Activated T-cell treated with anti-CD3 and anti-CD28 coated beads, Interleukin-2, amount 50 U/mL, for 24 hours (primary cell): ENCODE results near the gene TYMS.

Experiments used
- DNase-seq: peaks from one replicate; pipeline ENCODE4 v3.0.0-alpha.2; 2020
- H3K27ac Mint-ChIP-seq: 2 replicates; pipeline ENCODE4 v1.8.0; 2020; ENCODE audit warnings: mild to moderate bottlenecking, mixed read lengths
- H3K27me3 Mint-ChIP-seq: 2 replicates; pipeline ENCODE4 v1.8.0; 2020; ENCODE audit warnings: mixed read lengths
- H3K36me3 Mint-ChIP-seq: 2 replicates; pipeline ENCODE4 v1.8.0; 2020; ENCODE audit warnings: low read depth, mixed read lengths
- H3K4me1 Mint-ChIP-seq: 2 replicates; pipeline ENCODE4 v1.8.0; 2020; ENCODE audit warnings: low read depth, mixed read lengths
- H3K4me3 Mint-ChIP-seq: 2 replicates; pipeline ENCODE4 v1.8.0; 2020; ENCODE audit warnings: mild to moderate bottlenecking, moderate library complexity, mixed read lengths
- H3K9me3 Mint-ChIP-seq: 2 replicates; pipeline ENCODE4 v1.8.0; 2020; ENCODE audit warnings: mixed read lengths

TYMS gene

GRCh38 chr18:703213-703967 lies 45.9 kb downstream of the TYMS start:
- Mint-ChIP-seq H3K27ac (peak overlapping the region; percentile 83), H3K27me3 (no peaks in the 10 kb centered on the region), H3K4me3 (no peak overlapping the region)

GRCh38 chr18:706405-706804 lies 49.0 kb downstream of the TYMS start:
- Mint-ChIP-seq H3K9me3 (no peaks in the 10 kb centered on the region), H3K4me3 (no peak overlapping the region), H3K27me3 (no peaks in the 10 kb centered on the region), H3K4me1 (peaks cover 65% of the 10 kb centered on the region), H3K36me3 (peaks cover 78% of the 10 kb centered on the region), H3K27ac (no peak overlapping the region)
- no peak for DNase-seq

More at GRCh38 chr18:703213-703967, 45.9 kb downstream of the TYMS start:
- peaks cover 76% of the 10 kb centered on the region for H3K36me3 Mint-ChIP-seq
- H3K4me1 Mint-ChIP-seq: peaks cover 38% of the 10 kb centered on the region
- DNase-seq: no peak
- no peaks in the 10 kb centered on the region for H3K9me3 Mint-ChIP-seq

- Mint-ChIP-seq H3K9me3 (no peaks in the 10 kb centered on the region), H3K27me3 (no peaks in the 10 kb centered on the region), H3K27ac (no peak overlapping the region), H3K4me1 (peaks cover 64% of the 10 kb centered on the region), H3K36me3 (peaks cover 78% of the 10 kb centered on the region), H3K4me3 (no peak overlapping the region)
- no peak for DNase-seq
Measured at GRCh38 chr18:708096-708495, 50.6 kb downstream of the TYMS start.

- no peak for DNase-seq
- no peak overlapping the region for H3K27ac Mint-ChIP-seq
- H3K4me1 Mint-ChIP-seq: peaks cover 60% of the 10 kb centered on the region
- H3K27me3 Mint-ChIP-seq: no peaks in the 10 kb centered on the region
- no peaks in the 10 kb centered on the region for H3K9me3 Mint-ChIP-seq
- H3K36me3 Mint-ChIP-seq: peaks cover 61% of the 10 kb centered on the region
- H3K4me3 Mint-ChIP-seq: peak overlapping the region; percentile 86
Measured at GRCh38 chr18:709771-710170, 52.3 kb downstream of the TYMS start.

GRCh38 chr18:710418-711300 lies 53.2 kb downstream of the TYMS start:
- H3K27me3 Mint-ChIP-seq: no peaks in the 10 kb centered on the region
- peaks cover 63% of the 10 kb centered on the region for H3K4me1 Mint-ChIP-seq
- DNase-seq: no peak
- H3K9me3 Mint-ChIP-seq: no peaks in the 10 kb centered on the region
- H3K4me3 Mint-ChIP-seq: peak overlapping the region; percentile 86
- H3K27ac Mint-ChIP-seq: peak overlapping the region; percentile 92
- peaks cover 52% of the 10 kb centered on the region for H3K36me3 Mint-ChIP-seq

- Mint-ChIP-seq H3K4me1 (peaks cover 65% of the 10 kb centered on the region), H3K27ac (peak overlapping the region; percentile 92), H3K27me3 (no peaks in the 10 kb centered on the region), H3K36me3 (peaks cover 46% of the 10 kb centered on the region), H3K4me3 (peak overlapping the region; percentile 86), H3K9me3 (no peaks in the 10 kb centered on the region)
- DNase-seq: no peak
Measured at GRCh38 chr18:711310-711656, 53.8 kb downstream of the TYMS start.

- DNase-seq: peak; percentile 81
- H3K9me3 Mint-ChIP-seq: no peaks in the 10 kb centered on the region
- no peaks in the 10 kb centered on the region for H3K27me3 Mint-ChIP-seq
- H3K4me1 Mint-ChIP-seq: peaks cover 68% of the 10 kb centered on the region
- peak overlapping the region; percentile 86 for H3K4me3 Mint-ChIP-seq
- peaks cover 43% of the 10 kb centered on the region for H3K36me3 Mint-ChIP-seq
- H3K27ac Mint-ChIP-seq: peak overlapping the region; percentile 92
Measured at GRCh38 chr18:711657-712400, 54.4 kb downstream of the TYMS start.

GRCh38 chr18:712401-713134 lies 55.1 kb downstream of the TYMS start, which contains the start of gene ENOSF1:
TSS of gene ENOSF1 (minus strand) at chr18:712630. CDS start at chr18:712587, 43 bp downstream.
- Mint-ChIP-seq H3K9me3 (no peaks in the 10 kb centered on the region), H3K4me1 (peaks cover 68% of the 10 kb centered on the region), H3K27ac (peak within 1 kb of the TSS; percentile 92), H3K36me3 (peaks cover 39% of the 10 kb centered on the region), H3K4me3 (peak within 1 kb of the TSS; percentile 86), H3K27me3 (no peaks in the 10 kb centered on the region)
- DNase-seq: peak; percentile 95

GRCh38 chr18:713135-713490 lies 55.7 kb downstream of the TYMS start:
- no peaks in the 10 kb centered on the region for H3K27me3 Mint-ChIP-seq
- peak overlapping the region; percentile 69 for H3K4me3 Mint-ChIP-seq
- peak overlapping the region; percentile 77 for H3K27ac Mint-ChIP-seq
- peaks cover 37% of the 10 kb centered on the region for H3K36me3 Mint-ChIP-seq
- no peaks in the 10 kb centered on the region for H3K9me3 Mint-ChIP-seq
- no peak for DNase-seq
- peaks cover 67% of the 10 kb centered on the region for H3K4me1 Mint-ChIP-seq

- Mint-ChIP-seq H3K4me3 (peak overlapping the region; percentile 15), H3K4me1 (peaks cover 45% of the 10 kb centered on the region), H3K36me3 (peaks cover 17% of the 10 kb centered on the region), H3K27ac (peak overlapping the region; percentile 92), H3K9me3 (no peaks in the 10 kb centered on the region), H3K27me3 (no peaks in the 10 kb centered on the region)
- no peak for DNase-seq
Measured at GRCh38 chr18:715626-716025, 58.2 kb downstream of the TYMS start.

- no peak for DNase-seq
- peaks cover 8% of the 10 kb centered on the region for H3K36me3 Mint-ChIP-seq
- peak overlapping the region; percentile 92 for H3K27ac Mint-ChIP-seq
- H3K27me3 Mint-ChIP-seq: no peaks in the 10 kb centered on the region
- peaks cover 39% of the 10 kb centered on the region for H3K4me1 Mint-ChIP-seq
- H3K9me3 Mint-ChIP-seq: no peaks in the 10 kb centered on the region
- H3K4me3 Mint-ChIP-seq: no peak overlapping the region
Measured at GRCh38 chr18:717003-717402, 59.5 kb downstream of the TYMS start.
